BJ (cell line): ENCODE measurements around the gene ATP6V0A4. TPM values are rescaled to one million over a fixed set of nuclear protein-coding genes. Genes with fewer than 3 reads are reported as not detected.
"Not testable (repeated sequence)": the region's sequence is repeated elsewhere in the genome, so short reads cannot be mapped to it uniquely, and the experiment has no call there.

Source experiments
- CTCF ChIA-PET: fragments of 350-600 bp; formaldehyde crosslinking; extraction: SDS; loops from one replicate; lab custom pipeline; 2021; ENCODE audit warnings: antibody characterized with exemption, inconsistent platforms; lab: Yijun Ruan, JAX
- POLR2A ChIA-PET: fragments of 300-600 bp; sonication (Branson Sonifier 250); formaldehyde crosslinking; extraction: SDS; loops from one replicate; lab custom pipeline; 2021; ENCODE audit warnings: antibody characterized with exemption; lab: Charles Lee
- DNase-seq: peaks from one replicate; pipeline ENCODE4 v3.0.0-alpha.2; 2011; ENCODE audit warnings: low read depth
- H3K27me3 ChIP-seq: 2 replicates; pipeline ENCODE4 v1.6.0; 2011; ENCODE audit warnings: low read length; ENCODE audit not compliant: control insufficient read depth, insufficient read depth
- H3K36me3 ChIP-seq: 2 replicates; pipeline ENCODE4 v1.5.1; 2011; ENCODE audit warnings: low read length; ENCODE audit not compliant: control insufficient read depth, insufficient read depth
- H3K4me3 ChIP-seq: 2 replicates; pipeline ENCODE4 v1.5.1; 2011; ENCODE audit warnings: low read depth, mild to moderate bottlenecking, control low read depth, low read length
- CTCF ChIP-seq: IDR thresholded peaks from 2 replicates; pipeline ENCODE4 v1.5.1; 2011; ENCODE audit warnings: low read depth, mild to moderate bottlenecking, control low read depth, inconsistent platforms, low read length, moderate library complexity; ENCODE audit not compliant: insufficient read depth
- polyA plus RNA-seq: library from polyadenylated mRNA; depleted of rRNA; stranded (reverse); fragments of >200 nt; gene quantifications from 2 replicates; pipeline ENCODE4 v1.2.3, GENCODE V29; 2011

Gene ATP6V0A4
- polyA plus RNA-seq, 1 experiment: 0.06 TPM

- no peak overlapping the region for H3K4me3 ChIP-seq
- CTCF ChIA-PET: no interaction called here
- H3K36me3 ChIP-seq: no peaks in the 10 kb centered on the region
- POLR2A ChIA-PET: no interaction called here
- H3K27me3 ChIP-seq: no peaks in the 10 kb centered on the region; the same call in 1 of the 2 replicates
- no peak for DNase-seq
- no peak for TF ChIP-seq CTCF
These were observed 6.6 kb upstream of the ATP6V0A4 start for GRCh38 chr7:138804618-138805017.

- ChIA-PET POLR2A (no interaction called here), CTCF (no interaction called here)
- Histone ChIP-seq H3K27me3 (no peaks in the 10 kb centered on the region; the same call in none of the 2 replicates), H3K4me3 (no peak overlapping the region), H3K36me3 (no peaks in the 10 kb centered on the region)
- TF ChIP-seq CTCF: no peak
- no peak for DNase-seq
These were observed 4.7 kb upstream of the ATP6V0A4 start for GRCh38 chr7:138802706-138803105.

GRCh38 chr7:138801256-138801655 lies 3.3 kb upstream of the ATP6V0A4 start:
- ChIA-PET CTCF (no interaction called here), POLR2A (no interaction called here)
- TF ChIP-seq CTCF: no peak

GRCh38 chr7:138799336-138800000 lies 1.5 kb upstream of the ATP6V0A4 start:
- no peak for TF ChIP-seq CTCF
- ChIA-PET POLR2A (no interaction called here), CTCF (no interaction called here)
- H3K27me3 ChIP-seq: no peaks in the 10 kb centered on the region; the same call in none of the 2 replicates
- DNase-seq: no peak
- H3K36me3 ChIP-seq: no peaks in the 10 kb centered on the region
- no peak overlapping the region for H3K4me3 ChIP-seq

More at GRCh38 chr7:138801256-138801655, 3.3 kb upstream of the ATP6V0A4 start:
- no peaks in the 10 kb centered on the region for H3K36me3 ChIP-seq
- no peak overlapping the region for H3K4me3 ChIP-seq
- H3K27me3 ChIP-seq: no peaks in the 10 kb centered on the region; the same call in none of the 2 replicates
- no peak for DNase-seq

- no peak for DNase-seq
- CTCF ChIA-PET: no interaction called here
- no peak for TF ChIP-seq CTCF
- Histone ChIP-seq H3K27me3 (no peaks in the 10 kb centered on the region; the same call in none of the 2 replicates), H3K36me3 (no peaks in the 10 kb centered on the region), H3K4me3 (no peak overlapping the region)
- POLR2A ChIA-PET: no interaction called here
These were observed 840 bp upstream of the ATP6V0A4 start for GRCh38 chr7:138798836-138799235.

GRCh38 chr7:138797046-138797445 lies 950 bp downstream of the ATP6V0A4 start:
- H3K36me3 ChIP-seq, H3K4me3 ChIP-seq, POLR2A ChIA-PET, DNase-seq, CTCF ChIA-PET, H3K27me3 ChIP-seq: not testable (repeated sequence)
